22Rv1 (cell line): ENCODE results near the gene PRDM15.

Experiments
- CTCF ChIP-seq: fragments of 450-650 bp; IDR thresholded peaks from 2 replicates; pipeline ENCODE4 v1.5.1; 2017; ENCODE audit warnings: mild to moderate bottlenecking
- ZFX ChIP-seq: fragments of 450-650 bp; IDR thresholded peaks from 2 replicates; pipeline ENCODE4 v1.6.1; 2017; ENCODE audit warnings: antibody characterized with exemption, borderline replicate concordance

DNA sequence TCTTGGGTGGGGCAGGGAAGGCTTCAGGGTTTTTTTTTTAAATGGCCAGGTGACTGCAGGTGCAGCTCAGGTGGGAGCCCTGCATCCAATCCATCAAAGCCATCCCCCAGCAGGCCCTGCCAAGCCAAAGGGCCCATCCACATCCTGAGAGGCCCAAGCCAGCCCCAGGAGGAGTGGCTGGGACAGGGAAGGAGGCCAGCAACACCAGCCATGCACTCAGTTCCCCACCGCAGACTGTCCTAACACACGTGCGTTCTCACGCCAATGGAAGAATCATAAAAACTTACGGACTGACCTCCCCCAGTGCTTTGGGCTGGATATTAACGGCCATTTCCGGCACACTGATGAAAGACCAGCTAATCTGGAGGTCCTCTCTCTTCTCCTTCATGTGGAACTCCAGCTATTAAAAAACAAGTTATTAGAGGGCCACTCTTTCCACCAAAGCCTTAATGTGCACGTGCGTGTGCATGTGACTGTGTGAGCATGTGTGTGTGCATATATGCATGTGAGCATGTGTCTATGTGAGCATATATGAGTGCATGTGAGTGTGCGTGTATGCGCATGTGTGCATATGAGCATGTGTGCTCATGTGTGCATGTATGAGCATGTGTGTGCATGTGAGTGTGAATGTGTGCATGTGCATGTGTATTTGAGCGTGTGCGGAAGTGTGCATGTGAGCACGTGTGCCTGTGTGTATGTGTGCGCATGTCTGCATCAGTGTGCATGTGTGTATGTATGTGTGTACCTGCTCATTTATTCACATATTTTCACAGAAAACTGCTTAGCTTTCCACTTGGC, 39.6 kb upstream of the PRDM15 start:
- TF ChIP-seq CTCF: no peak
- no peak for TF ChIP-seq ZFX
